Colonic mucosa (tissue), 4 donors: ENCODE measurements around the gene LZTFL1. TPM values are rescaled to one million over a fixed set of nuclear protein-coding genes. Genes with fewer than 3 reads are reported as not detected.

Source experiments
- DNase-seq: peaks from one replicate; pipeline ENCODE4 v3.0.0-alpha.2; 2020
- H3K27ac ChIP-seq: fragments of 200-600 bp; one replicate; pipeline ENCODE4 v1.8.0; 2021
- H3K27me3 ChIP-seq: fragments of 200-600 bp; one replicate; pipeline ENCODE4 v1.8.0; 2021
- H3K36me3 ChIP-seq: fragments of 200-600 bp; one replicate; pipeline ENCODE4 v1.8.0; 2021
- H3K4me1 ChIP-seq: fragments of 200-600 bp; one replicate; pipeline ENCODE4 v1.8.0; 2021; ENCODE audit warnings: mild to moderate bottlenecking
- H3K4me3 ChIP-seq: fragments of 200-600 bp; one replicate; pipeline ENCODE4 v1.8.0; 2021
- H3K9ac ChIP-seq, 2 donors: one replicate each; pipeline ENCODE4 v1.7.0; 2013; ENCODE audit warnings: control low read depth in 2 of 2, low read depth in 2 of 2, low read length in 2 of 2
- H3K9me3 ChIP-seq: fragments of 200-600 bp; one replicate; pipeline ENCODE4 v1.8.0; 2021
- CTCF ChIP-seq: fragments of 200-600 bp; IDR thresholded peaks from one replicate; pipeline ENCODE4 v1.8.0; 2022; ENCODE audit warnings: antibody characterized with exemption, mild to moderate bottlenecking
- intact Hi-C: fragments of 100-400 bp; cut with DNase I; formaldehyde crosslinking; loops from one replicate; pipeline ENCODE4 v1.14.1; 2022
- total RNA-seq, 2 donors: library from RNA; stranded (reverse); fragmentation: NEBNext Ultra II Directional in 1 of 2; extraction: Animal tissue kit (Norgen Biotek cat#: 25700) in 1 of 2; gene quantifications; one replicate each; pipeline ENCODE4 v1.2.1, GENCODE V29; 2021
- donor health status: healthy.
- donor health status: DM: no; HTN: no; CAD: no.
- donor health status: DM: no; HTN: no; CAD: no.

The LZTFL1 gene
- total RNA-seq, 2 donors from 2014 or later = 10.5 to 11.4 TPM

GRCh38 chr3:45852828-45853227 lies 10.9 kb upstream of the LZTFL1 start:
- H3K9ac ChIP-seq = no peak overlapping the region
- DNase-seq = no peak
- H3K9me3 ChIP-seq = no peaks in the 10 kb centered on the region
- H3K36me3 ChIP-seq = no peaks in the 10 kb centered on the region
- no peak for TF ChIP-seq CTCF
- H3K27ac ChIP-seq = no peak overlapping the region
- no peaks in the 10 kb centered on the region for H3K27me3 ChIP-seq
- H3K4me1 ChIP-seq = no peaks in the 10 kb centered on the region
- no peak overlapping the region for H3K4me3 ChIP-seq
- intact Hi-C loops = no loop called here

GRCh38 chr3:45848392-45848791 lies 6.5 kb upstream of the LZTFL1 start:
- H3K36me3 ChIP-seq = no peaks in the 10 kb centered on the region
- no peak for TF ChIP-seq CTCF
- H3K9ac ChIP-seq = no peak overlapping the region
- H3K27ac ChIP-seq = no peak overlapping the region
- H3K4me3 ChIP-seq = no peak overlapping the region
- no peaks in the 10 kb centered on the region for H3K4me1 ChIP-seq
- no peaks in the 10 kb centered on the region for H3K9me3 ChIP-seq
- no peak for DNase-seq
- no peaks in the 10 kb centered on the region for H3K27me3 ChIP-seq
- intact Hi-C loops = no loop called here

GRCh38 chr3:45844616-45845015 lies 2.7 kb upstream of the LZTFL1 start:
- TF ChIP-seq CTCF = no peak
- no peaks in the 10 kb centered on the region for H3K36me3 ChIP-seq
- H3K4me3 ChIP-seq = no peak overlapping the region
- intact Hi-C loops = no loop called here
- no peak overlapping the region for H3K9ac ChIP-seq
- no peaks in the 10 kb centered on the region for H3K9me3 ChIP-seq
- H3K27me3 ChIP-seq = no peaks in the 10 kb centered on the region
- no peak for DNase-seq
- H3K27ac ChIP-seq = no peak overlapping the region
- peaks cover 3% of the 10 kb centered on the region for H3K4me1 ChIP-seq

- H3K36me3 ChIP-seq = no peaks in the 10 kb centered on the region
- TF ChIP-seq CTCF = no peak
- no peak overlapping the region for H3K9ac ChIP-seq
- H3K4me1 ChIP-seq = peaks cover 3% of the 10 kb centered on the region
- H3K27me3 ChIP-seq = no peaks in the 10 kb centered on the region
- H3K27ac ChIP-seq = no peak overlapping the region
- no peak overlapping the region for H3K4me3 ChIP-seq
- intact Hi-C loops = no loop called here
- H3K9me3 ChIP-seq = no peaks in the 10 kb centered on the region
- no peak for DNase-seq
Observed at GRCh38 chr3:45842851-45843625, 1.1 kb upstream of the LZTFL1 start.

- Histone ChIP-seq H3K27me3 (no peaks in the 10 kb centered on the region), H3K9ac (peak overlapping the region; percentile 62 to 85), H3K9me3 (no peaks in the 10 kb centered on the region), H3K27ac (no peak overlapping the region), H3K4me1 (peaks cover 3% of the 10 kb centered on the region), H3K36me3 (no peaks in the 10 kb centered on the region), H3K4me3 (peak overlapping the region; percentile 98)
- TF ChIP-seq CTCF = no peak
- intact Hi-C loops = no loop called here
- DNase-seq = peak; percentile 35
Observed at GRCh38 chr3:45841420-45841756, 531 bp downstream of the LZTFL1 start.
